Mesenteric fat pad (tissue), 1 donor: ENCODE results near the gene PLAAT3. TPM values are rescaled to one million over a fixed set of nuclear protein-coding genes. Genes with fewer than 3 reads are reported as not detected.
"Not testable (repeated sequence)": the region's sequence is repeated elsewhere in the genome, so short reads cannot be mapped to it uniquely, and the experiment has no call there.

ENCODE experiments used
- DNase-seq: peaks from one replicate; pipeline ENCODE4 v3.0.0-alpha.2; 2020; ENCODE audit warnings: low spot score
- total RNA-seq: library from RNA; stranded (reverse); fragmentation: NEBNext Ultra II Directional; extraction: Animal tissue kit (Norgen Biotek cat#: 25700); gene quantifications from one replicate; pipeline ENCODE4 v1.2.1, GENCODE V29; 2021
- donor health status: DM: yes; HTN: yes; CAD: no.

Gene PLAAT3
- total RNA-seq, 1 donor from 2014 or later, result 399 TPM

GRCh38 chr11:63572026-63572688, 42.1 kb downstream of the PLAAT3 start:
- DNase-seq, result no peak

- DNase-seq, result no peak
These were observed 44.7 kb downstream of the PLAAT3 start for GRCh38 chr11:63569570-63569969.

GRCh38 chr11:63567044-63567840, 47.0 kb downstream of the PLAAT3 start:
- DNase-seq, result no peak

GRCh38 chr11:63564784-63565350, 49.4 kb downstream of the PLAAT3 start:
- DNase-seq, result no peak

- no peak for DNase-seq
These were observed 50.0 kb downstream of the PLAAT3 start for GRCh38 chr11:63564056-63564774.

- DNase-seq, result no peak
These were observed 50.8 kb downstream of the PLAAT3 start, which contains the start of gene PLAAT2 for GRCh38 chr11:63563201-63564055. TSS of gene PLAAT2 (minus strand) at chr11:63563379. CDS start at chr11:63563324, 55 bp downstream.

- no peak for DNase-seq
These were observed 53.6 kb downstream of the PLAAT3 start for GRCh38 chr11:63560506-63561180.

GRCh38 chr11:63558459-63559157, 55.6 kb downstream of the PLAAT3 start:
- DNase-seq, result no peak

- DNase-seq, result no peak
These were observed 56.7 kb downstream of the PLAAT3 start for GRCh38 chr11:63557570-63557969.

GRCh38 chr11:63556404-63557013, 57.7 kb downstream of the PLAAT3 start:
- DNase-seq, result no peak

- DNase-seq, result no peak
These were observed 59.4 kb downstream of the PLAAT3 start for GRCh38 chr11:63554877-63555223.

- DNase-seq, result no peak
These were observed 60.5 kb downstream of the PLAAT3 start for GRCh38 chr11:63553759-63554158.

- DNase-seq, result no peak
These were observed 61.3 kb downstream of the PLAAT3 start for GRCh38 chr11:63552921-63553320.

GRCh38 chr11:63551889-63552266, 62.4 kb downstream of the PLAAT3 start:
- DNase-seq, result no peak

GRCh38 chr11:63551091-63551888, 62.9 kb downstream of the PLAAT3 start:
- no peak for DNase-seq

GRCh38 chr11:63550156-63550700, 64.0 kb downstream of the PLAAT3 start:
- DNase-seq, result not testable (repeated sequence)

- no peak for DNase-seq
These were observed 64.8 kb downstream of the PLAAT3 start for GRCh38 chr11:63549411-63549810.

- no peak for DNase-seq
These were observed 66.1 kb downstream of the PLAAT3 start for GRCh38 chr11:63548178-63548577.
